ENCODE data around the gene AOPEP.

GRCh38 chr9:95015569-95015968 is 289.1 kb downstream of the AOPEP start:
- no peak for TF ChIP-seq CTCF (IDR thresholded peaks at IDR 0.05)
- no peak for TF ChIP-seq POLR2A (IDR thresholded peaks at IDR 0.05)
- TF ChIP-seq POLR2AphosphoS5 (IDR thresholded peaks at IDR 0.05; ENCODE audit: insufficient read depth in 1 of 2, low read depth in 1 of 2) = no peak
